Thymus (tissue), 11 donors: ENCODE measurements around the gene TPH2. TPM values are rescaled to one million over a fixed set of nuclear protein-coding genes. Genes with fewer than 3 reads are reported as not detected.

Source experiments
- DNase-seq, 9 donors: peaks; one replicate each; pipeline ENCODE4 v3.0.0-alpha.2; 2013; ENCODE audit warnings: low spot score in 9 of 9, low read depth in 6 of 9, missing footprints in 1 of 9
- H3K27ac ChIP-seq, 2 donors: one replicate each; pipeline ENCODE4 v1.5.1; 2013; ENCODE audit warnings: control low read depth in 1 of 2, low read depth in 1 of 2, low read length in 1 of 2, mild to moderate bottlenecking in 1 of 2, moderate library complexity in 1 of 2
- H3K27me3 ChIP-seq, 2 donors: one replicate each; pipeline ENCODE4 v1.5.1; 2013; ENCODE audit warnings: low read length in 1 of 2; ENCODE audit not compliant: control insufficient read depth in 2 of 2, insufficient read depth in 1 of 2
- H3K36me3 ChIP-seq, 2 donors: one replicate each; pipeline ENCODE4 v1.5.1; 2013; ENCODE audit warnings: low read length in 1 of 2, mild to moderate bottlenecking in 1 of 2, moderate library complexity in 1 of 2; ENCODE audit not compliant: control insufficient read depth in 2 of 2, insufficient read depth in 2 of 2
- H3K4me1 ChIP-seq, 2 donors: one replicate each; pipeline ENCODE4 v1.5.1; 2013; ENCODE audit warnings: low read length in 2 of 2; ENCODE audit not compliant: control insufficient read depth in 2 of 2, insufficient read depth in 2 of 2
- H3K4me3 ChIP-seq, 2 donors: one replicate each; pipeline ENCODE4 v1.5.1; 2013; ENCODE audit warnings: low read length in 2 of 2, control low read depth in 1 of 2, mild to moderate bottlenecking in 1 of 2
- H3K9me3 ChIP-seq, 2 donors: one replicate each; pipeline ENCODE4 v1.5.1; 2013; ENCODE audit warnings: low read length in 1 of 2, mild to moderate bottlenecking in 1 of 2; ENCODE audit not compliant: control insufficient read depth in 2 of 2, insufficient read depth in 1 of 2
- WGBS: extraction: QIAGEN DNeasy Blood & Tissue Kit; methylation state at CpG from one replicate; pipeline ENCODE4 v1.1.7; 2013; 5-methylcytosine and 5-hydroxymethylcytosine counted together
- polyA plus RNA-seq: library from polyadenylated mRNA; stranded (reverse); fragments of 200-250 nt; gene quantifications from one replicate; pipeline ENCODE4 v1.2.3, GENCODE V29; 2013
- total RNA-seq: library from RNA; stranded (reverse); fragments of 120-200 nt; gene quantifications from one replicate; pipeline ENCODE4 v1.2.4, GENCODE V29; 2013
- donor health status: healthy.

Gene TPH2
- total and polyA plus RNA-seq, 2 donors: 0.07 TPM; not detected in 1

- no peak for DNase-seq
- no peaks in the 10 kb centered on the region for H3K4me1 ChIP-seq
Measured at GRCh38 chr12:71954083-71954778, 15.6 kb downstream of the TPH2 start.

GRCh38 chr12:71954861-71955260 lies 16.2 kb downstream of the TPH2 start:
- no peak overlapping the region for H3K27ac ChIP-seq
- no peak overlapping the region for H3K4me3 ChIP-seq
- no peaks in the 10 kb centered on the region for H3K36me3 ChIP-seq
- no peaks in the 10 kb centered on the region for H3K4me1 ChIP-seq
- no peaks in the 10 kb centered on the region for H3K27me3 ChIP-seq
- 92% methylated on average over 1 of the region's 1 CpG for WGBS
- no peaks in the 10 kb centered on the region for H3K9me3 ChIP-seq
- no peak for DNase-seq

More at GRCh38 chr12:71954083-71954778, 15.6 kb downstream of the TPH2 start:
- Histone ChIP-seq H3K27ac (no peak overlapping the region), H3K4me3 (no peak overlapping the region), H3K27me3 (no peaks in the 10 kb centered on the region), H3K9me3 (no peaks in the 10 kb centered on the region), H3K36me3 (no peaks in the 10 kb centered on the region)
- 70% methylated on average over 13 of the region's 13 CpGs for WGBS

DNA sequence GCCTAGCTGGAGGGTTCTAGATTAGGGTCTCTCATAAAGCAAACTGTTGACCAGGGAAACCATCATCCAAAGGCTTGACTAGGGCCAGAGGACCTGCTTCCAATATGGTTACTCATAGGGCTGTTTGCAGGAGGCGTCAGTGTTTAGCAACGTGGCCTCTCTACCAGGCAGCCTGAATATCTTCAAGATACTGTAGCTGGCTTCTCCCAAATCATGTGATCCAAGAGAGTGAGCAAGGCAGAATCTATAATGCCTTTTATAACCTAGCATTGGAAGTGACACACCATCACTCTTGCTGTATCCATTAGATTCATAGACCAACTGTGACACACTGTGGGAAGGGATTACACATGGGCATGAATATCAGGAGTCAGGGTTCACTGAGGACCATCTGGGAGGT lies 17.3 kb downstream of the TPH2 start:
- no peak for DNase-seq
- Histone ChIP-seq H3K27me3 (no peaks in the 10 kb centered on the region), H3K4me1 (no peaks in the 10 kb centered on the region), H3K4me3 (no peak overlapping the region), H3K36me3 (no peaks in the 10 kb centered on the region), H3K27ac (no peak overlapping the region), H3K9me3 (no peaks in the 10 kb centered on the region)
- WGBS: 87% methylated on average over 2 of the region's 2 CpGs

GRCh38 chr12:71958056-71958455 lies 19.4 kb downstream of the TPH2 start:
- no peaks in the 10 kb centered on the region for H3K9me3 ChIP-seq
- H3K4me1 ChIP-seq: no peaks in the 10 kb centered on the region
- H3K36me3 ChIP-seq: no peaks in the 10 kb centered on the region
- H3K27ac ChIP-seq: no peak overlapping the region
- no peak overlapping the region for H3K4me3 ChIP-seq
- no peak for DNase-seq
- WGBS: 66% methylated on average over 2 of the region's 2 CpGs
- H3K27me3 ChIP-seq: no peaks in the 10 kb centered on the region

DNA sequence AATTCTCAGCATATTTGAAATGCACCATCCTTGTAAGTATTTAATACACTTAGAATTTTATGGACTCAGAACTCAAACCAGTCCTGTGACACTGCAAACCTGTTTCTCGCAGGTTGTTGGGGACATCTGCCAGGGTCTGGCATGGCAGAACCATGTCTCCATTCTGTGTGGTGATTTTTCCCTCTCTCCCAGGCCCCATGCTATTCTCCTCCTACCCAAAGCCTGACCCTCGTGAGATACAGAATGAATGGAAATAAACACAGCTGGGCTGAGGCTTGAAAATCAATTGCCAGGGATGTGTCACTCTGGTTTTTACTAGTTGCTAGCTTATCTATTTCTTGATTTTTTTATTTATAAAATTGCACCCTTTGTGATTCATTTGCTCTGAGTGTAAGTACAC lies 19.8 kb downstream of the TPH2 start:
- Histone ChIP-seq H3K36me3 (no peaks in the 10 kb centered on the region), H3K27ac (no peak overlapping the region), H3K27me3 (no peaks in the 10 kb centered on the region), H3K9me3 (no peaks in the 10 kb centered on the region), H3K4me3 (no peak overlapping the region), H3K4me1 (no peaks in the 10 kb centered on the region)
- WGBS: 65% methylated on average over 2 of the region's 2 CpGs
- DNase-seq: no peak

DNA sequence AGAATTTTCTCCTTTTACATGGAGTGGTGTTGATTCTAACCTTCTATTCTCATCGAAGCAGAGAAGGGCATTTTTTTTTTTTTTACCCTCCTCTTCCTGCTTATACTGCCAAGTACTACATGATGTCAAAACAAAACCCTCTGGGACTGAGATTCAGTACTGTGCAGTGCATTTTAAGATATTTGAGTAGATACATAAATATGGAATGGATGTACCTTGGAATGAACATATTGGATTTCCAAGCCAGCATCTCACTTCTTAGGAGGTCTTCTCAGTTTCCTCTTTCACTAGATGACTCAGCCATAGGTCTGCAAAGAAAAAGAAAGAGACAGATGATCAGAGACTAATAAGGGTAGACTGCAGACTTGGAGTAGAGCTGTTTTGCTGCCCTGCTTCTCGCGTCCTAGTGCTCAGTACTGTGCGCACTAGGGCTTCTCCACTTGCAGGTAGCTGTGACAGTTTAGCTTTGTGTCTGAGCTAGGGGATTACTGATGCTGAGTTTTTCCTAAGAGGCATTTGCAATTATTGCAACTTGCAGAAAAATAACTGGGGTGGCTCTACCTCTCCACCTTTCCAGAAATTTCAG lies 20.4 kb downstream of the TPH2 start:
- H3K4me1 ChIP-seq: no peaks in the 10 kb centered on the region
- WGBS: 61% methylated on average over 4 of the region's 4 CpGs
- H3K27ac ChIP-seq: no peak overlapping the region
- H3K27me3 ChIP-seq: no peaks in the 10 kb centered on the region
- no peak overlapping the region for H3K4me3 ChIP-seq
- H3K36me3 ChIP-seq: no peaks in the 10 kb centered on the region
- no peaks in the 10 kb centered on the region for H3K9me3 ChIP-seq
- DNase-seq: no peak

- no peaks in the 10 kb centered on the region for H3K9me3 ChIP-seq
- no peaks in the 10 kb centered on the region for H3K4me1 ChIP-seq
- no peak overlapping the region for H3K4me3 ChIP-seq
- H3K27me3 ChIP-seq: no peaks in the 10 kb centered on the region
- H3K36me3 ChIP-seq: no peaks in the 10 kb centered on the region
- no peak overlapping the region for H3K27ac ChIP-seq
- no peak for DNase-seq
- 92% methylated on average over 3 of the region's 3 CpGs for WGBS
Measured at GRCh38 chr12:71967211-71967610, 28.6 kb downstream of the TPH2 start.

- no peak overlapping the region for H3K4me3 ChIP-seq
- H3K27me3 ChIP-seq: no peaks in the 10 kb centered on the region
- H3K36me3 ChIP-seq: no peaks in the 10 kb centered on the region
- H3K9me3 ChIP-seq: no peaks in the 10 kb centered on the region
- H3K4me1 ChIP-seq: no peaks in the 10 kb centered on the region
- no peak for DNase-seq
- H3K27ac ChIP-seq: no peak overlapping the region
- WGBS: 97% methylated on average over 1 of the region's 1 CpG
Measured at GRCh38 chr12:71969330-71969729, 30.7 kb downstream of the TPH2 start.

DNA sequence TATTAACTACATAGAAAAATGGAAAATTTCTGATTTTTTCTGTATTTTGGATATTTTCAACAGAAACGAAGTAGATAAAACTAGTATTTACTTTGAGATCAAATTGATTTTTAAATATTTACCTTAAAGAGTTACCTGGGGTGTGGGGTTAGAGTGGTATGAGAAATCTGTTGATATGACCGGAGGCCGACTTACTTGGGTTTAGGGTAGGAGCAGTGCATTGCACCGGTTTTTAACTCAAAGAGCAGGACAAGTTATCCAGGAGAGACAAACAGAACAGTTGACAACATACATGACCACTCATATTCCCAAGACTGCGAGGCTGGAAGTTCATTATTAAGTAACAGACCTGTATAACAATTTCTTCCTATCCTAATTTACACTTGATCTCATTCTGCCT lies 31.4 kb downstream of the TPH2 start:
- H3K27ac ChIP-seq: no peak overlapping the region
- DNase-seq: no peak
- no peaks in the 10 kb centered on the region for H3K9me3 ChIP-seq
- H3K36me3 ChIP-seq: no peaks in the 10 kb centered on the region
- no peaks in the 10 kb centered on the region for H3K27me3 ChIP-seq
- 93% methylated on average over 5 of the region's 5 CpGs for WGBS
- no peak overlapping the region for H3K4me3 ChIP-seq
- no peaks in the 10 kb centered on the region for H3K4me1 ChIP-seq
